ENCODE data around the gene RAB10.
A peak's percentile ranks its signal among the peaks of the same experiment; 100 is the strongest.

Gene RAB10

GRCh38 chr2:26184555-26185303 is 150.8 kb downstream of the RAB10 start:
- DNase-seq: peak; percentile 90

GRCh38 chr2:26185304-26185928 is 151.5 kb downstream of the RAB10 start:
- no peak for DNase-seq

- no peak for DNase-seq
Observed at GRCh38 chr2:26185954-26186770, 152.3 kb downstream of the RAB10 start.

Data from retina (tissue), 1 donor.